MM.1S (cell line): ENCODE measurements around the gene DNPEP.

Experiments
- DNase-seq: peaks from one replicate; pipeline ENCODE4 v3.0.0-alpha.2; 2015
- H2AFZ ChIP-seq: fragments of 300-600 bp; sonication (generic); 2 replicates; pipeline ENCODE4 v1.6.0; 2016; ENCODE audit warnings: antibody characterized with exemption, low read length
- H3F3A ChIP-seq: fragments of 300-600 bp; sonication (generic); 2 replicates; pipeline ENCODE4 v1.6.1; 2016; ENCODE audit warnings: mild to moderate bottlenecking, antibody characterized with exemption, low read length, moderate library complexity, mixed read lengths; ENCODE audit not compliant: insufficient read depth
- H3K27ac ChIP-seq: fragments of 300-600 bp; sonication (generic); 2 replicates; pipeline ENCODE4 v1.5.1; 2016; ENCODE audit warnings: mild to moderate bottlenecking, low read length
- H3K27me3 ChIP-seq: fragments of 300-600 bp; sonication (generic); replicated peaks from 2 replicates; pipeline ENCODE4 v1.6.0; 2016; ENCODE audit warnings: low read length; ENCODE audit not compliant: insufficient read depth
- H3K36me3 ChIP-seq: fragments of 300-600 bp; sonication (generic); replicated peaks from 2 replicates; pipeline ENCODE4 v1.6.1; 2016; ENCODE audit warnings: mild to moderate bottlenecking, low read length, mixed read lengths; ENCODE audit not compliant: insufficient read depth
- H3K4me1 ChIP-seq: fragments of 300-600 bp; sonication (generic); 2 replicates; pipeline ENCODE4 v1.6.1; 2016; ENCODE audit warnings: low read length, mixed read lengths
- H3K4me2 ChIP-seq: fragments of 300-600 bp; sonication (generic); 2 replicates; pipeline ENCODE4 v1.6.0; 2016; ENCODE audit warnings: low read depth, low read length
- H3K4me3 ChIP-seq: fragments of 300-600 bp; sonication (generic); 2 replicates; pipeline ENCODE4 v1.5.1; 2016; ENCODE audit warnings: low read length, mixed read lengths
- H3K79me2 ChIP-seq: fragments of 300-600 bp; sonication (generic); 2 replicates; pipeline ENCODE4 v1.6.1; 2016; ENCODE audit warnings: mixed run types, low read length, mixed read lengths
- H3K9ac ChIP-seq: fragments of 300-600 bp; sonication (generic); 2 replicates; pipeline ENCODE4 v1.6.1; 2016; ENCODE audit warnings: low read length, mixed read lengths
- H3K9me2 ChIP-seq: fragments of 300-600 bp; sonication (generic); replicated peaks from 2 replicates; pipeline ENCODE4 v1.6.1; 2016; ENCODE audit warnings: mild to moderate bottlenecking, low read length, mixed read lengths; ENCODE audit not compliant: insufficient read depth
- H3K9me3 ChIP-seq: fragments of 300-600 bp; sonication (generic); replicated peaks from 2 replicates; pipeline ENCODE4 v1.6.1; 2016; ENCODE audit warnings: mild to moderate bottlenecking, low read length, mixed read lengths; ENCODE audit not compliant: insufficient read depth
- H4K20me1 ChIP-seq: fragments of 300-600 bp; sonication (generic); 2 replicates; pipeline ENCODE4 v1.6.1; 2016; ENCODE audit warnings: mild to moderate bottlenecking, low read length, moderate library complexity, mixed read lengths; ENCODE audit not compliant: insufficient read depth
- CTCF ChIP-seq: fragments of 300-600 bp; sonication (generic); IDR thresholded peaks from 2 replicates; pipeline ENCODE4 v1.5.1; 2016; ENCODE audit warnings: antibody characterized with exemption, low read length, mixed read lengths
- EZH2 ChIP-seq: fragments of 300-600 bp; sonication (generic); optimal IDR thresholded peaks from 2 replicates; pipeline ENCODE3; 2017; ENCODE audit warnings: low read depth, mild to moderate bottlenecking, antibody characterized with exemption, low read length, mixed read lengths
- EZH2phosphoT487 ChIP-seq: fragments of 300-600 bp; sonication (generic); IDR thresholded peaks from 2 replicates; pipeline ENCODE4 v1.6.1; 2018; ENCODE audit warnings: antibody characterized with exemption, low read length

Gene DNPEP

GRCh38 chr2:219327719-219328118 lies 60.0 kb downstream of the DNPEP start:
- Histone ChIP-seq H3K4me3 (no peak overlapping the region), H3K9me3 (no peaks in the 10 kb centered on the region), H3K4me1 (no peaks in the 10 kb centered on the region), H3K79me2 (no peaks in the 10 kb centered on the region), H3K27ac (no peak overlapping the region), H3K9ac (no peak overlapping the region), H3K27me3 (0 out of 2 replicates have a peak, but pooled peaks cover 14% of the 10 kb centered on the region), H2AFZ (no peak overlapping the region), H4K20me1 (no peaks in the 10 kb centered on the region), H3K4me2 (no peak overlapping the region), H3F3A (no peaks in the 10 kb centered on the region), H3K36me3 (no peaks in the 10 kb centered on the region), H3K9me2 (no peaks in the 10 kb centered on the region)
- no peak for DNase-seq
- TF ChIP-seq EZH2 (no peak), EZH2phosphoT487 (no peak), CTCF (no peak)

- DNase-seq: no peak
- H3K4me1 ChIP-seq: no peaks in the 10 kb centered on the region
- no peak overlapping the region for H3K4me2 ChIP-seq
- H3K4me3 ChIP-seq: no peak overlapping the region
- no peak overlapping the region for H3K27ac ChIP-seq
- no peaks in the 10 kb centered on the region for H3K9me2 ChIP-seq
- H3K79me2 ChIP-seq: no peaks in the 10 kb centered on the region
- H3F3A ChIP-seq: 0 out of 2 replicates have a peak, but pooled peaks cover 3% of the 10 kb centered on the region
- no peaks in the 10 kb centered on the region for H3K36me3 ChIP-seq
- 0 out of 2 replicates have a peak, but pooled peaks cover 7% of the 10 kb centered on the region for H3K27me3 ChIP-seq
- H3K9ac ChIP-seq: no peak overlapping the region
- no peak overlapping the region for H2AFZ ChIP-seq
- TF ChIP-seq CTCF: no peak
- no peak for TF ChIP-seq EZH2
- TF ChIP-seq EZH2phosphoT487: no peak
- H4K20me1 ChIP-seq: no peaks in the 10 kb centered on the region
- no peaks in the 10 kb centered on the region for H3K9me3 ChIP-seq
Measured at GRCh38 chr2:219325657-219326315, 61.9 kb downstream of the DNPEP start.

GRCh38 chr2:219325136-219325535 lies 62.6 kb downstream of the DNPEP start:
- Histone ChIP-seq H3K79me2 (no peaks in the 10 kb centered on the region), H3K4me3 (no peak overlapping the region), H3K9ac (no peak overlapping the region), H3K27me3 (0 out of 2 replicates have a peak, but pooled peaks cover 5% of the 10 kb centered on the region), H3K4me1 (no peaks in the 10 kb centered on the region), H2AFZ (no peak overlapping the region), H3K4me2 (no peak overlapping the region), H4K20me1 (no peaks in the 10 kb centered on the region), H3K27ac (no peak overlapping the region), H3K9me3 (no peaks in the 10 kb centered on the region), H3F3A (0 out of 2 replicates have a peak, but pooled peaks cover 4% of the 10 kb centered on the region), H3K36me3 (no peaks in the 10 kb centered on the region), H3K9me2 (no peaks in the 10 kb centered on the region)
- no peak for DNase-seq
- no peak for TF ChIP-seq EZH2phosphoT487
- TF ChIP-seq EZH2: no peak
- TF ChIP-seq CTCF: no peak
